GM12878 (cell line): ENCODE measurements around the gene TEC.
"Not testable (repeated sequence)": the region's sequence is repeated elsewhere in the genome, so short reads cannot be mapped to it uniquely, and the experiment has no call there.

Experiments used
- EP300 ChIP-seq, 2 experiments: fragments of 150-350 bp in 1 of 2; IDR thresholded peaks; 2 replicates each; pipeline ENCODE4 v1.6.1; 2011 to 2012; ENCODE audit warnings: low read depth in 2 of 2, low read length in 2 of 2, borderline replicate concordance in 1 of 2, improper control_type of control experiment in 1 of 2, inconsistent platforms in 1 of 2; ENCODE audit not compliant: control insufficient read depth in 1 of 2
- EZH2 ChIP-seq: IDR thresholded peaks from 2 replicates; pipeline ENCODE4 v1.6.1; 2012; ENCODE audit warnings: low read depth, mild to moderate bottlenecking, control low read depth, inconsistent platforms, low read length, borderline replicate concordance; ENCODE audit not compliant: control insufficient read depth
- TF ChIP-seq, protein P1 (sequence below), 3 experiments: IDR thresholded peaks in 2 of 3; conservative IDR thresholded peaks in 1 of 3; 2 replicates each; pipeline ENCODE4 v1.5.1; 2011; ENCODE audit warnings: low read depth in 3 of 3, low read length in 3 of 3, mild to moderate bottlenecking in 3 of 3, control low read depth in 2 of 3, moderate library complexity in 2 of 3, inconsistent platforms in 1 of 3, mixed read lengths in 1 of 3; ENCODE audit not compliant: control insufficient read depth in 2 of 3, insufficient read depth in 1 of 3; ENCODE audit errors: extremely low read depth in 1 of 3

DNA sequence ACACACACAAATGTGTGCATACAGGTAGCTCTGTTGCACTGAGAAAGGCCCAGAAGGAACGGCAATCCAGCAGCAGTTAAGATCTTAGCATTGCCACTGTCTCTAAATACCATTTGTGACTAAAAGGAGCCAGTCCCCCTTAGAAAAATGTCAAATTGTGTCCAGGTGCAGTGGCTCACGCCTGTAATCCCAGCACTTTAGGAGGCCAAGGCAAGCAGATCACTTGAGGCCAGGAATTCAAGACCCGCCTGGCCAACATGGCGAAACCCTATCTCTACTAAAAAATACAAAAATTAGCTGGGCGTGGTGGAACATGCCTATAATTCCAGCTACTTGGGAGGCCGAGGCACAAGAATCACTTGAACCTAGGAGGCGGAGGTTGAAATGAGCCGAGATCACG, 105.1 kb downstream of the TEC start:
- not testable (repeated sequence) for TF ChIP-seq EZH2; EP300 (IDR thresholded peaks at IDR 0.05; ENCODE audit: borderline replicate concordance in 1 of 2, control insufficient read depth in 1 of 2, low read depth in 2 of 2, low read length in 2 of 2)
- TF ChIP-seq, protein P1, sequence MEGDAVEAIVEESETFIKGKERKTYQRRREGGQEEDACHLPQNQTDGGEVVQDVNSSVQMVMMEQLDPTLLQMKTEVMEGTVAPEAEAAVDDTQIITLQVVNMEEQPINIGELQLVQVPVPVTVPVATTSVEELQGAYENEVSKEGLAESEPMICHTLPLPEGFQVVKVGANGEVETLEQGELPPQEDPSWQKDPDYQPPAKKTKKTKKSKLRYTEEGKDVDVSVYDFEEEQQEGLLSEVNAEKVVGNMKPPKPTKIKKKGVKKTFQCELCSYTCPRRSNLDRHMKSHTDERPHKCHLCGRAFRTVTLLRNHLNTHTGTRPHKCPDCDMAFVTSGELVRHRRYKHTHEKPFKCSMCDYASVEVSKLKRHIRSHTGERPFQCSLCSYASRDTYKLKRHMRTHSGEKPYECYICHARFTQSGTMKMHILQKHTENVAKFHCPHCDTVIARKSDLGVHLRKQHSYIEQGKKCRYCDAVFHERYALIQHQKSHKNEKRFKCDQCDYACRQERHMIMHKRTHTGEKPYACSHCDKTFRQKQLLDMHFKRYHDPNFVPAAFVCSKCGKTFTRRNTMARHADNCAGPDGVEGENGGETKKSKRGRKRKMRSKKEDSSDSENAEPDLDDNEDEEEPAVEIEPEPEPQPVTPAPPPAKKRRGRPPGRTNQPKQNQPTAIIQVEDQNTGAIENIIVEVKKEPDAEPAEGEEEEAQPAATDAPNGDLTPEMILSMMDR (IDR thresholded peaks at IDR 0.05 in 2 of 3, conservative IDR thresholded peaks at IDR 0.05 in 1 of 3; ENCODE audit: control insufficient read depth in 2 of 3, extremely low read depth in 1 of 3, insufficient read depth in 1 of 3, low read depth in 3 of 3, low read length in 3 of 3): not testable (repeated sequence)
